HG03097 (cell line): ENCODE data around the gene MTMR12.

Experiments used
- ATAC-seq: cut with Tn5 transposase; IDR thresholded peaks from one replicate; pipeline ENCODE4 v1.9.1; 2021; ENCODE audit not compliant: unreplicated experiment, low FRiP score

The MTMR12 gene

DNA sequence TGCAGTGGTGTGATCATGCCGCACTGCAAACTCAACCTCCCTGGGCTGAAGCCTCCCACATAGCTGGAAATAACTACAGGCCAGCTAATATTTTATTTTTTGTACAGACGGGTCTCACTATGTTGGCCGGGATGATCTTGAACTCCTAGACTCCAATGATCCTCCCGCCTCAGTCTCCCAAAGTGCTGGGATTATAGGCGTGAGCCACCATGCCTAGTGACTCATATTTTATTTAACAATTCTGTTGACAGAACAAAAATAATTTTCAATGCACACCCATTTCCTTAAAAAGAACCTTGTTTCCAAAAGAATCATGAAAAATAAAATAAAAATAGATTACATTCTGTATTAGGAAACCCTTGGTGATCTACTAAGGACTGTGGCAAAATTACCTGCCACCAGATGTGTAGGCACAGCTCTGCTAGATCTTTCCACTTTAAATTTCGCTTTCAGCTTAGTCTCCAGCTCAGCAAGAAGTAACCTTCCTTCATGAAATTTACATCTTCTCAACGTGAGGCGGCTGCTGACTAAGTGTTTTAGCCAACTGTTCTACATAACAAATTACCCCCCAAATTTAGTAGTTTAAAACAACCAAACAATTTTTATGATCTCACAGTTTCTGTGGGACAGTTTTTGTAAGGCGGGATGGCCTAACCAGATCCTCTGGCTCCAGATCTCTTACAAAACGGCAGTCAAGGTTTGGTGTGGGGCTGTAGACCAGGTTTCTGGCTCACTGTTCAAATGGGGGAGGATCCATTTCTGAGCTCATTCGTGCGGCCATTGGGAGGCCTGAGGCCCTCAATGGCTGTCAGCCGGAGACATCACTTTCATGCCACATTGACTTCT, 106.0 kb downstream of the MTMR12 start:
- no peak for ATAC-seq

GRCh38 chr5:32206053-32206452, 106.7 kb downstream of the MTMR12 start:
- ATAC-seq: no peak

DNA sequence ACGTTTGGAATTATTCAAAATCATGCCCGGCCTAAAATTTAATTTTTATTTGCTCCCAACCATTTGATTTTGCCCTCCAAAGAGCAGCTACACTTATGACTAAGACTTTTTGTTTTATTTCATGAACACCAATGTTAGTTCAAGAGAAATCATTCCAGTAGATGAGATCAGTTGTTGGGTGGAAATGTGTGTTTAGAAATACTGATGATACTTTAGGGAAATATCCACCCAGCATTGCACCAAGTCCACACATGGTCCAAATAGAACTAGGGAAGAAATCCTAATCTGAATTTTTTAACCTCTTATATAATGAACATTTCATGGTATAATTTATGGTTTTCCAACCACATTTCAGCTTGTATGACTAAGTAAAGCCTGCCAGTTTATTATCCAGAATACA, 110.3 kb downstream of the MTMR12 start:
- no peak for ATAC-seq

DNA sequence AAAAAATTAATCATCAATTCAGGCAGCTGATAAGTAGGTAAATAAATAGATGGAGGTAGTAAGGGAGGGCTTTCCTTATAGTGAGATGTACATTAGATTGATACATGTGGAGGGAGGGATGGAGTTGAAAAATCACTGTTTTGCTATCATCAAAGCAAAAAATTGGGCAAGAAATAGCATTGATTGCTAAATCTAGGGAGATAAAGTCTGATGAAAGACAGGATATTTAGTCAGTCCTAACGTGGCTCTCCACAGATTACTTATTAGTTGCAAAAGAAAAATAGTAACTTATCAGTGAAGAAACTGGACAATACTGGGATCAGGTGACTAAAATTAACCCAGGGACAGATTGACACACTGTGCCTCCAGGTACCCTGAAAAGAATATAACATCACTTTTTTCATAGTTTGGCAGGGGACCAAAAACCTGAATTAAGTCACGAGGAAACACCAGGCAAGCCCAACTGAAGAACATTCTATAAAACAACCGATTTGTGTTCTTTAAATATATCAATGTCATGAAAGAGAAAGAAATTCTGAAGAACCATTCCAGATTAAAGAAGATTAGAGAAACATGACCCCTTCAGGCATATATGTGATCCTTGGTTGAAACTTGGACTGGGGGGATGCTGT, 111.5 kb downstream of the MTMR12 start:
- ATAC-seq: no peak

DNA sequence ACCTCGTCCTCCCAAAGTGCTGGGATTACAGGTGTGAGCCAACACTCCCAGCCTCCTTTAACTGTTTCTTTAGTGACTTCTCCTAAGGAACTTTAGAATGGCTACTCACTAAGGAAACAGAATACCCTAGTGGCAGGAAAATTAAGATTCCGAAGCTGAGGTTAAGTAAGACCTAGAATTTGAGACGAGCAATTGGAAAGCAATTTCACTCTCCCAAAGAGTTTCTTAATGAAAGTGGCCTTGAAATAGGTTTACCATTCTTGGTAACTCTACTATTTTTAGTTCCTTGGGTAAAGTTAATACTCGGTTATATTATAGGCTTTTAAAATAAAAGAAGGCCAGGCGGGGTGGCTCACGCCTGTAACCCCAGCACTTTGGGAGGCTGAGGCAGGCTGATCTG, 115.7 kb downstream of the MTMR12 start:
- ATAC-seq: no peak

DNA sequence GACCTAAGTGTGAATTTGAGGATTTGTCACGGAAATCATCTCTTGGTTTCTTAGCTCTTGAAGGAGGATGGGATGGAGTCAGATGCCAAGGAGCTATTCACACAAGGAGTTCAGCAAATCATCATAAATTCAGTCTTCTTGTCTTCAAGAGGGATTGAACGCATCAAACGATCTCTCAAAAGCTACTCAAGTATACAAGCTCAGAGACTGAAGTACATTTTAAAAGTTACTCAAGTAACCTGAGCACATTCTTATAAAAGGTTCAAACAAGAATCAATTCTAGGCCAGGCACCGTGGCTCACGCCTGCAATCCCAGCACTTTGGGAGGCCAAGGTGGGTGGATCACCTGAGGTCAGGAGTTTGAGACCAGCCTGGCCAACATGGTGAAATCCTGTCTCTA, 117.5 kb downstream of the MTMR12 start:
- ATAC-seq: no peak

GRCh38 chr5:32193591-32193990, 119.1 kb downstream of the MTMR12 start:
- ATAC-seq: no peak

- no peak for ATAC-seq
Observed at GRCh38 chr5:32190095-32190494, 122.6 kb downstream of the MTMR12 start.

DNA sequence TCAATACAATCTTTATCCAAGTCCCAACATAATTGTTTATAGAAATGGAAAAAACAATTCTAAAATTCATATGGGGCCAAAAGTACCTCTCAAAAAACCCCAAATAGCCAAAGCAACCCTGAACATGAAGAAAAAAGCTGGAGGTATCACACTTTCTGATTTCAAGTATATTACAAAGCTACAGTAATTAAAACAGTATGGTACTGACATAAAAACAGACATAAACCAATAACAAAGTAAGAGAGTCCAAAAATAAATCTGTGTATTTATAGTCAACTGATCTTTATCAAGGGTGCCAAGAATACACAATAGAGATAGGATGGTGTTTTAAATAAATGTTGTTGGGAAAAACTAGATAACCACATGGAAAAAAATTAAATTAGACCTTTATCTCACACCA, 125.1 kb downstream of the MTMR12 start:
- ATAC-seq: no peak

GRCh38 chr5:32182463-32183063, 130.2 kb downstream of the MTMR12 start:
- no peak for ATAC-seq
